ENCODE results near the gene FHIP1B.

FHIP1B gene

GRCh38 chr11:6199174-6199810, 35.1 kb downstream of the FHIP1B start, which contains the start of gene OR52W1:
TSS of gene OR52W1 (plus strand) at chr11:6199224. CDS start at chr11:6199224, 0 bp downstream.
- TF ChIP-seq EGR1 (IDR thresholded peaks at IDR 0.05) (no peak), USF1 (IDR thresholded peaks at IDR 0.05) (no peak), YY1 (IDR thresholded peaks at IDR 0.05; ENCODE audit: low read depth) (no peak), CEBPB (IDR thresholded peaks at IDR 0.05) (no peak)

DNA sequence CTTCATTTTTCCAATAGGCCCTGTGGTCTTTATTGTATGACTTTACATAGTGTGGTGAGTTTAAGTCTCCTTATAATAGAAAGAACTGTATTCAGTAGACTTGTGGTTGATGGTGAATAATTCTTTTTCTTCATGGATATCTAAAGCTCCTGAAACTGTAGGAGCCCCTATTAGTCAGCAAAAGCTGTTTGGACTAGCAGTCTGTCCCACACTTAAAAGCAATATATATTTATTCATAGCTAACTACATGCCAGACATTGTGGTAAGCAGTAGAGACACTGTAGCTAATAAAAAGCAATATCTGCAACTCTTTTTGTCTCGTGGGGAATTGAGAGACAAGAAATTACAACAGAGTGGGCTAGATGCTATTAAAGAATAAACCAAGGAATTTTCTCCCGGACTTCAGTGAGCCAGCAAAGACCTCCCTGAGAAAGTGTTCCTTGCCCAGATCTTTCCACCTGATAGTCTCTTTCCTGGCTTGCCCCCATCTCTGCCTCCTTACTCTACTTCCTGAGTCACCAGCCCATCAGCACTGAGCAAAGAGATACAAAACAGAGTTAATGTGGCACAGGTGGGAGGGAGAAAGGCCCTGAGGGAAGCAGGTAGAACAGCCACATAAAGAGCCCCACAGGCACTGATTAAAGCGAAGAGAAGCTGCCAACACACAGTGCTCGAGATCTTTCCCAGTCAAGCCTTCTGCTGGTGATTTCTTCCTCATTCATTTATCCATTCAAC, 36.8 kb downstream of the FHIP1B start:
- TF ChIP-seq, protein P1, sequence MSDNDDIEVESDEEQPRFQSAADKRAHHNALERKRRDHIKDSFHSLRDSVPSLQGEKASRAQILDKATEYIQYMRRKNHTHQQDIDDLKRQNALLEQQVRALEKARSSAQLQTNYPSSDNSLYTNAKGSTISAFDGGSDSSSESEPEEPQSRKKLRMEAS (IDR thresholded peaks at IDR 0.05), result no peak
- no peak for TF ChIP-seq TAF1 (IDR thresholded peaks at IDR 0.05; ENCODE audit: low read depth)
- TF ChIP-seq USF1 (IDR thresholded peaks at IDR 0.05), result no peak
- no peak for TF ChIP-seq RAD21 (IDR thresholded peaks at IDR 0.05; ENCODE audit: low read depth)
- TF ChIP-seq EGR1 (IDR thresholded peaks at IDR 0.05), result no peak
- no peak for TF ChIP-seq CEBPB (IDR thresholded peaks at IDR 0.05)
- TF ChIP-seq TEAD4 (IDR thresholded peaks at IDR 0.05), result no peak
- TF ChIP-seq NFIC (IDR thresholded peaks at IDR 0.05), result no peak

- TF ChIP-seq ZBTB7A (IDR thresholded peaks at IDR 0.05; ENCODE audit: low read depth) (no peak), EP300 (IDR thresholded peaks at IDR 0.05; ENCODE audit: borderline replicate concordance) (no peak), REST (IDR thresholded peaks at IDR 0.05; ENCODE audit: low read depth) (no peak), TCF12 (IDR thresholded peaks at IDR 0.05; ENCODE audit: low read depth) (no peak), TEAD4 (IDR thresholded peaks at IDR 0.05) (no peak), YY1 (IDR thresholded peaks at IDR 0.05; ENCODE audit: low read depth) (no peak), CREB1 (IDR thresholded peaks at IDR 0.05; ENCODE audit: low read depth) (no peak), RAD21 (IDR thresholded peaks at IDR 0.05; ENCODE audit: low read depth) (no peak), USF1 (IDR thresholded peaks at IDR 0.05) (no peak), TAF1 (IDR thresholded peaks at IDR 0.05; ENCODE audit: low read depth) (no peak), CEBPB (IDR thresholded peaks at IDR 0.05) (no peak), FOXM1 (IDR thresholded peaks at IDR 0.05; ENCODE audit: borderline replicate concordance, low read depth) (no peak), EGR1 (IDR thresholded peaks at IDR 0.05) (no peak), NFIC (IDR thresholded peaks at IDR 0.05) (no peak)
- TF ChIP-seq, protein P1 (IDR thresholded peaks at IDR 0.05), result no peak
These were observed 38.0 kb downstream of the FHIP1B start for GRCh38 chr11:6196396-6196795.

GRCh38 chr11:6194065-6194581, 40.3 kb downstream of the FHIP1B start:
- TF ChIP-seq, protein P1 (IDR thresholded peaks at IDR 0.05), result no peak
- TF ChIP-seq TEAD4 (IDR thresholded peaks at IDR 0.05), result no peak
- TF ChIP-seq YY1 (IDR thresholded peaks at IDR 0.05; ENCODE audit: low read depth), result no peak
- no peak for TF ChIP-seq NFIC (IDR thresholded peaks at IDR 0.05)
- TF ChIP-seq REST (IDR thresholded peaks at IDR 0.05; ENCODE audit: low read depth), result no peak
- TF ChIP-seq ZBTB7A (IDR thresholded peaks at IDR 0.05; ENCODE audit: low read depth), result no peak
- no peak for TF ChIP-seq CEBPB (IDR thresholded peaks at IDR 0.05)
- TF ChIP-seq RAD21 (IDR thresholded peaks at IDR 0.05; ENCODE audit: low read depth), result no peak
- TF ChIP-seq EGR1 (IDR thresholded peaks at IDR 0.05), result no peak
- no peak for TF ChIP-seq FOXM1 (IDR thresholded peaks at IDR 0.05; ENCODE audit: borderline replicate concordance, low read depth)

- TF ChIP-seq CEBPB (IDR thresholded peaks at IDR 0.05), result no peak
- TF ChIP-seq TAF1 (IDR thresholded peaks at IDR 0.05; ENCODE audit: low read depth), result no peak
- no peak for TF ChIP-seq EGR1 (IDR thresholded peaks at IDR 0.05)
- no peak for TF ChIP-seq REST (IDR thresholded peaks at IDR 0.05; ENCODE audit: low read depth)
- TF ChIP-seq EP300 (IDR thresholded peaks at IDR 0.05; ENCODE audit: borderline replicate concordance), result no peak
- TF ChIP-seq YY1 (IDR thresholded peaks at IDR 0.05; ENCODE audit: low read depth), result no peak
- TF ChIP-seq ZBTB7A (IDR thresholded peaks at IDR 0.05; ENCODE audit: low read depth), result no peak
- TF ChIP-seq USF1 (IDR thresholded peaks at IDR 0.05), result no peak
- no peak for TF ChIP-seq CREB1 (IDR thresholded peaks at IDR 0.05; ENCODE audit: low read depth)
- TF ChIP-seq RAD21 (IDR thresholded peaks at IDR 0.05; ENCODE audit: low read depth), result no peak
- TF ChIP-seq, protein P1 (IDR thresholded peaks at IDR 0.05), result no peak
- TF ChIP-seq NFIC (IDR thresholded peaks at IDR 0.05), result no peak
- no peak for TF ChIP-seq FOXM1 (IDR thresholded peaks at IDR 0.05; ENCODE audit: borderline replicate concordance, low read depth)
- no peak for TF ChIP-seq TEAD4 (IDR thresholded peaks at IDR 0.05)
- no peak for TF ChIP-seq TCF12 (IDR thresholded peaks at IDR 0.05; ENCODE audit: low read depth)
These were observed 42.7 kb downstream of the FHIP1B start for GRCh38 chr11:6191742-6192141.

Data from Ishikawa (cell line).